NB4 (cell line): ENCODE data around the gene CENPB.
A peak's percentile ranks its signal among the peaks of the same experiment; 100 is the strongest.

ENCODE experiments used
- DNase-seq: peaks from one replicate; pipeline ENCODE4 v3.0.0; 2010; ENCODE audit warnings: low read depth
- H3K4me3 ChIP-seq: one replicate; pipeline ENCODE4 v1.5.1; 2011; ENCODE audit warnings: mild to moderate bottlenecking, low read depth, low read length, moderate library complexity
- MYC ChIP-seq: IDR thresholded peaks from 2 replicates; pipeline ENCODE4 v1.6.1; 2011; ENCODE audit warnings: low read depth, low read length
- POLR2A ChIP-seq: IDR thresholded peaks from 2 replicates; pipeline ENCODE4 v1.6.1; 2011; ENCODE audit warnings: mild to moderate bottlenecking; ENCODE audit not compliant: insufficient read length; ENCODE audit errors: extremely low read depth
- TF ChIP-seq, protein P1 (sequence below): IDR thresholded peaks from one replicate; pipeline ENCODE4 v1.5.1; 2012; ENCODE audit warnings: low read depth, low read length
- TF ChIP-seq, protein P2 (sequence below): IDR thresholded peaks from 2 replicates; pipeline ENCODE4 v1.6.1; 2011; ENCODE audit warnings: low read depth, low read length

CENPB gene

DNA sequence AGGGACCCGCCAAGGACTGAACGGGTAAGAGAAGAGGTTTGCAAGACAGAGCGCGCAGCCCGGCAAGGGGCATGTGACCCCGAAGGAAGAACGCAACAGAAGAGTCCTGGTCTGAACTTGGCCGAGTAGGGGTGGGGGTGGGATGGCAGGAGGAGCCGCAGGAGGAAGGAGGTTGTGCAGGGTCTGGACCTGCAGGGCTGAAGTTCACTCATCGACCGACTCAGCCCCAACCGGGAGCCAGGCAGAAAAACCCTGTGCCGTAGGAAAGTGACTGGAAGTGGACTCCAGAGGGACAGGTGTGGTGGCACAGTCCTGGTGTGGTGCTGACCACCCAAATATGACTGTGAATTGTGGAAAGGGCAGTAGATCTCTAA lies 34.2 kb downstream of the CENPB start:
- TF ChIP-seq MYC, result no peak
- TF ChIP-seq, protein P1, sequence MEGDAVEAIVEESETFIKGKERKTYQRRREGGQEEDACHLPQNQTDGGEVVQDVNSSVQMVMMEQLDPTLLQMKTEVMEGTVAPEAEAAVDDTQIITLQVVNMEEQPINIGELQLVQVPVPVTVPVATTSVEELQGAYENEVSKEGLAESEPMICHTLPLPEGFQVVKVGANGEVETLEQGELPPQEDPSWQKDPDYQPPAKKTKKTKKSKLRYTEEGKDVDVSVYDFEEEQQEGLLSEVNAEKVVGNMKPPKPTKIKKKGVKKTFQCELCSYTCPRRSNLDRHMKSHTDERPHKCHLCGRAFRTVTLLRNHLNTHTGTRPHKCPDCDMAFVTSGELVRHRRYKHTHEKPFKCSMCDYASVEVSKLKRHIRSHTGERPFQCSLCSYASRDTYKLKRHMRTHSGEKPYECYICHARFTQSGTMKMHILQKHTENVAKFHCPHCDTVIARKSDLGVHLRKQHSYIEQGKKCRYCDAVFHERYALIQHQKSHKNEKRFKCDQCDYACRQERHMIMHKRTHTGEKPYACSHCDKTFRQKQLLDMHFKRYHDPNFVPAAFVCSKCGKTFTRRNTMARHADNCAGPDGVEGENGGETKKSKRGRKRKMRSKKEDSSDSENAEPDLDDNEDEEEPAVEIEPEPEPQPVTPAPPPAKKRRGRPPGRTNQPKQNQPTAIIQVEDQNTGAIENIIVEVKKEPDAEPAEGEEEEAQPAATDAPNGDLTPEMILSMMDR, result no peak
- no peak for TF ChIP-seq POLR2A
- TF ChIP-seq, protein P2, sequence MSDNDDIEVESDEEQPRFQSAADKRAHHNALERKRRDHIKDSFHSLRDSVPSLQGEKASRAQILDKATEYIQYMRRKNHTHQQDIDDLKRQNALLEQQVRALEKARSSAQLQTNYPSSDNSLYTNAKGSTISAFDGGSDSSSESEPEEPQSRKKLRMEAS, result no peak
- no peak for DNase-seq
- no peak overlapping the region for H3K4me3 ChIP-seq

DNA sequence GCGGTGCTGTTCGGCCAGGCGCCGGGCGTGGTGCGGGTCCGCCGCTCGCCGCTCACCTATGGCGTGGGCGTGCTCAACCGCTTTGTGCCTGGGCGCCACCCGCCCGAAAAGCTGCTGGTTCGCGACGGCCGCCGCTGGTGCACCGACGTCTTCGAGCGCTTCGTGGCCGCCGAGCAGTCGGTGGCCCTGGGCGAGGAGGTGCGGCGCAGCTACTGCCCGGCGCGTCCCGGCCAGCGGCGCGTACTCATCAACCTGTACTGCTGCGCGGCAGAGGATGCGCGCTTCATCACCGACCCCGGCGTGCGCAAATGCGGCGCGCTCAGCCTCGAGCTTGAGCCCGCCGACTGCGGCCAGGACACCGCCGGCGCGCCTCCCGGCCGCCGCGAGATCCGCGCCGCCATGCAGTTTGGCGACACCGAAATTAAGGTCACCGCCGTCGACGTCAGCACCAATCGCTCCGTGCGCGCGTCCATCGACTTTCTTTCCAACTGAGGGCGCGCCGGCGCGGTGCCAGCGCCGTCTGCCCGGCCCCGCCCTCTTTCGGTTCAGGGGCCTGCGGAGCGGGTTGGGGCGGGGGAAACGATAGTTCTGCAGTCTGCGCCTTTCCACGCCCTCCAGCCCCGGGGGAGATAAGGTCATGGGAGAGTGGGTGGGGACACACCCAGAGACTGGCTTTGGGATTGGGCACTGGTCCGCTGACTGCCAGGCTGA lies 34.7 kb downstream of the CENPB start:
- no peak overlapping the region for H3K4me3 ChIP-seq
- no peak for DNase-seq
- TF ChIP-seq POLR2A (no peak), MYC (no peak)
- TF ChIP-seq, protein P1, result no peak
- TF ChIP-seq, protein P2, result no peak

DNA sequence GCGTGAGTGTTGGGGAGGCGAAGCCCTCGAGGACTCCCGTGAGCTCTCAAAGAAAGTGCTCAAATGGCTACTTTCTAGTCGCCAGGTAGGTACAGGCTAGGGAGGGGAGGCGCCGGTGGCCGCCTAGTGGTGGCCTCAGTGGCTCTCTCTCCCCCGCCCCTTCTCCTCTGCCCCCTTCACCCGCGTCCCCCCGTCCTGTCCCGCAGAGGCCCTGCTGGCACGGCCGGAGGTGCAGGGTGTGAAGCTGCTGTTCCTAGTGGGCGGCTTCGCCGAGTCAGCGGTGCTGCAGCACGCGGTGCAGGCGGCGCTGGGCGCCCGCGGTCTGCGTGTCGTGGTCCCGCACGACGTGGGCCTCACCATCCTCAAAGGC lies 35.2 kb downstream of the CENPB start:
- no peak for TF ChIP-seq MYC
- TF ChIP-seq, protein P2, result no peak
- TF ChIP-seq, protein P1, result no peak
- no peak for TF ChIP-seq POLR2A
- H3K4me3 ChIP-seq, result no peak overlapping the region
- no peak for DNase-seq

DNA sequence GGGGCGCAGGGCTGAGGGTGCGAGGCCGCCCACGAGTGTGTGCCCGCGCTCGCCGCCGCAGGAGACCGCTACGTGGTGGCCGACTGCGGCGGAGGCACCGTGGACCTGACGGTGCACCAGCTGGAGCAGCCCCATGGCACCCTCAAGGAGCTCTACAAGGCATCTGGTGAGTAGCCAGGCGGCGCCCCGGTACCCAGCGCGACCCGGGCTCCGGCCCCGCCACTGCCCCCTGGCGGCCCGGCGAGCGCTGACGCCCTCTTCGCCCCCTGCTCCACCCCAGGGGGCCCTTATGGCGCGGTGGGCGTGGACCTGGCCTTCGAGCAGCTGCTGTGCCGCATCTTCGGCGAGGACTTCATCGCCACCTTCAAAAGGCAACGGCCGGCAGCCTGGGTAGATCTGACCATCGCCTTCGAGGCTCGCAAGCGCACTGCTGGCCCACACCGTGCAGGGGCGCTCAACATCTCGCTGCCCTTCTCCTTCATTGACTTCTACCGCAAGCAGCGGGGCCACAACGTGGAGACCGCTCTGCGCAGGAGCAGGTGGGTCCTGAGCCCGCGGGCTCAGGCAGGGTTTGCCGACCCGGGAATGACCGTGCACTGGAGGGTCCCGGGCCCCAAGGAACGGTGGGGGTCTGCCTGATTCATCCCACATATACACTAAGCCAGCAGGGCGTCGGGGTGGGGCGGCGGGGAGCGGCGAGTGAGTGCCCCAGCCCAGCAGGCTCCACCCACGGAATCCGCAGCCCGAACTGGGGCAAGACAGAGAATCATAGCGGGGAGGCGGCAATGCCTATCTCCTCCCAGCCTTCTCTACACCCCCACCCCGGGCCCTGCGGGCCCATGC lies 36.6 kb downstream of the CENPB start:
- H3K4me3 ChIP-seq, result no peak overlapping the region
- DNase-seq, result peak; percentile 40
- TF ChIP-seq, protein P1, result peak; percentile 31
- no peak for TF ChIP-seq POLR2A
- TF ChIP-seq, protein P2, result no peak
- no peak for TF ChIP-seq MYC

DNA sequence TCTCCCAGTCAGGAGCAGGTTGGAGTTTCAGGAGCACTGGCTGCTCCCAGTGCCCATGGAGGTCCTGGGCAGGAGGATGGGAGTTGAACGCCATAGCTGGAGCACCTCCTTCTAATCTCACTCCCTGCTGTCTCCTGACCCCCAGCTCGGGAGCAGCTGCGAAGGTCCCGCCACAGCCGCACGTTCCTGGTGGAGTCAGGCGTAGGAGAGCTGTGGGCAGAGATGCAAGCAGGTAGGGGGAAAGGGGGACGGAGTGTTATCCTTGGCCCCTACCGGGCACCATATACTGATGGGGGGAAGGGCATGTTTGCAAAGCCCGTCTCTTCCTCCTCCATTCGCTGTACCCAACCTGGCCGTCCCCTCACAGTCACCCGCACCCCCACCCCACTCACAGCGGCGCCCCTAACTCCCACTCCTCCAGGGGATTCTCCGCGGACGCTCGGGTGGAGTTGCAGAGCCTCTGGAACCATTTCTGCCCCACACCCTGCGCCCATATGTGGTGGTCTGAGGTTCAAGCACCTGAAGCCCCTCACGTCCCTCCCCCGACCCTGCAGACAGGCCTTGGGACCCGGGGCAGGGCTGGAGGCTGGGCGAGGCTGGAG lies 37.4 kb downstream of the CENPB start:
- no peak overlapping the region for H3K4me3 ChIP-seq
- no peak for DNase-seq
- TF ChIP-seq MYC, result no peak
- TF ChIP-seq POLR2A, result no peak
- TF ChIP-seq, protein P1, result no peak
- TF ChIP-seq, protein P2, result no peak
